Thyroid gland (tissue), 4 donors: ENCODE results near the gene KRT24.

Experiments used
- POLR2A ChIP-seq, 2 donors: fragments of 450-650 bp; IDR thresholded peaks; one replicate each; pipeline ENCODE4 v1.6.1; 2017; ENCODE audit warnings: antibody characterized with exemption in 2 of 2, mild to moderate bottlenecking in 2 of 2, moderate library complexity in 1 of 2
- TF ChIP-seq, protein P1 (sequence below), 6 experiments: fragments of 200-600 bp in 3 of 6; fragments of 450-650 bp in 3 of 6; sonication (generic) in 3 of 6; IDR thresholded peaks; one replicate each; pipeline ENCODE4 v1.5.1; 2016 to 2019; ENCODE audit warnings: antibody characterized with exemption in 6 of 6, mild to moderate bottlenecking in 2 of 6, inconsistent platforms in 1 of 6, moderate library complexity in 1 of 6

DNA sequence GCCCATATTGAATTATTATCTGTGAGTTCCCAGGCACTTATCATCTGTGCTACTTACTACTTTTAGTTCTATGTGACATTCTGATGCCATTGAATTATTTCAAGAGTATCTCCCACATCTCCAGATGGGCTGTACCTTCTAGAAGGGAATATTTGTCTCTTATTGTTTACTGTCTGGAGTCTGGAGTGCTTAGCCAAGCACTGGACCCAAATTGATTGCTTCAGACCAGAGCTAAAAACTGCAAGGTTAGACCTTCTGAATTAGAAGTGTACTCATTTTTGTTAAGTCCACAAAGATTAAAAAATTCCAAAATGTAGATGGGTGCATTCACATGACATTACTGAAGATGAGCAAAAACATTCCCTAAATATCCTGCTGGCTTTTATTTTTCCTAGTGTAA lies 22.6 kb downstream of the KRT24 start:
- TF ChIP-seq, protein P1, sequence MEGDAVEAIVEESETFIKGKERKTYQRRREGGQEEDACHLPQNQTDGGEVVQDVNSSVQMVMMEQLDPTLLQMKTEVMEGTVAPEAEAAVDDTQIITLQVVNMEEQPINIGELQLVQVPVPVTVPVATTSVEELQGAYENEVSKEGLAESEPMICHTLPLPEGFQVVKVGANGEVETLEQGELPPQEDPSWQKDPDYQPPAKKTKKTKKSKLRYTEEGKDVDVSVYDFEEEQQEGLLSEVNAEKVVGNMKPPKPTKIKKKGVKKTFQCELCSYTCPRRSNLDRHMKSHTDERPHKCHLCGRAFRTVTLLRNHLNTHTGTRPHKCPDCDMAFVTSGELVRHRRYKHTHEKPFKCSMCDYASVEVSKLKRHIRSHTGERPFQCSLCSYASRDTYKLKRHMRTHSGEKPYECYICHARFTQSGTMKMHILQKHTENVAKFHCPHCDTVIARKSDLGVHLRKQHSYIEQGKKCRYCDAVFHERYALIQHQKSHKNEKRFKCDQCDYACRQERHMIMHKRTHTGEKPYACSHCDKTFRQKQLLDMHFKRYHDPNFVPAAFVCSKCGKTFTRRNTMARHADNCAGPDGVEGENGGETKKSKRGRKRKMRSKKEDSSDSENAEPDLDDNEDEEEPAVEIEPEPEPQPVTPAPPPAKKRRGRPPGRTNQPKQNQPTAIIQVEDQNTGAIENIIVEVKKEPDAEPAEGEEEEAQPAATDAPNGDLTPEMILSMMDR (IDR thresholded peaks at IDR 0.05): no peak
- no peak for TF ChIP-seq POLR2A (IDR thresholded peaks at IDR 0.05)
